Measurements from ENCODE around the gene APOC1.
"Not testable (repeated sequence)": the region's sequence is repeated elsewhere in the genome, so short reads cannot be mapped to it uniquely, and the experiment has no call there.

APOC1 gene

GRCh38 chr19:44879309-44880065, 34.9 kb upstream of the APOC1 start:
- no peaks in the 10 kb centered on the region for H3K9me3 ChIP-seq (ENCODE audit: control insufficient read depth, low read length)
- H3K9ac ChIP-seq (ENCODE audit: low read length), result no peak overlapping the region
- peaks cover 2% of the 10 kb centered on the region for H3K36me3 ChIP-seq (ENCODE audit: control insufficient read depth, insufficient read depth, low read length)
- H3K4me1 ChIP-seq (ENCODE audit: control insufficient read depth, insufficient read depth, low read length), result no peaks in the 10 kb centered on the region
- no peak overlapping the region for H3K4me3 ChIP-seq (ENCODE audit: low read length)
- no peaks in the 10 kb centered on the region for H3K27me3 ChIP-seq (ENCODE audit: control insufficient read depth, insufficient read depth, low read length)

- no peaks in the 10 kb centered on the region for H3K4me1 ChIP-seq (ENCODE audit: control insufficient read depth, insufficient read depth, low read length)
- H3K4me3 ChIP-seq (ENCODE audit: low read length), result no peak overlapping the region
- no peaks in the 10 kb centered on the region for H3K36me3 ChIP-seq (ENCODE audit: control insufficient read depth, insufficient read depth, low read length)
- H3K9ac ChIP-seq (ENCODE audit: low read length), result no peak overlapping the region
- H3K27me3 ChIP-seq (ENCODE audit: control insufficient read depth, insufficient read depth, low read length), result no peaks in the 10 kb centered on the region
- no peaks in the 10 kb centered on the region for H3K9me3 ChIP-seq (ENCODE audit: control insufficient read depth, low read length)
Observed at GRCh38 chr19:44882063-44882462, 32.3 kb upstream of the APOC1 start.

GRCh38 chr19:44882619-44883397, 31.6 kb upstream of the APOC1 start:
- H3K36me3 ChIP-seq (ENCODE audit: control insufficient read depth, insufficient read depth, low read length); H3K4me1 ChIP-seq (ENCODE audit: control insufficient read depth, insufficient read depth, low read length); H3K9ac ChIP-seq (ENCODE audit: low read length); H3K27me3 ChIP-seq (ENCODE audit: control insufficient read depth, insufficient read depth, low read length); H3K4me3 ChIP-seq (ENCODE audit: low read length); H3K9me3 ChIP-seq (ENCODE audit: control insufficient read depth, low read length): not testable (repeated sequence)

- H3K27me3 ChIP-seq (ENCODE audit: control insufficient read depth, insufficient read depth, low read length), result no peaks in the 10 kb centered on the region
- no peaks in the 10 kb centered on the region for H3K36me3 ChIP-seq (ENCODE audit: control insufficient read depth, insufficient read depth, low read length)
- no peaks in the 10 kb centered on the region for H3K9me3 ChIP-seq (ENCODE audit: control insufficient read depth, low read length)
- no peak overlapping the region for H3K9ac ChIP-seq (ENCODE audit: low read length)
- H3K4me3 ChIP-seq (ENCODE audit: low read length), result no peak overlapping the region
- H3K4me1 ChIP-seq (ENCODE audit: control insufficient read depth, insufficient read depth, low read length), result no peaks in the 10 kb centered on the region
Observed at GRCh38 chr19:44883922-44884321, 30.5 kb upstream of the APOC1 start.

- Histone ChIP-seq H3K9me3 (ENCODE audit: control insufficient read depth, low read length) (no peaks in the 10 kb centered on the region), H3K4me1 (ENCODE audit: control insufficient read depth, insufficient read depth, low read length) (no peaks in the 10 kb centered on the region), H3K27me3 (ENCODE audit: control insufficient read depth, insufficient read depth, low read length) (no peaks in the 10 kb centered on the region), H3K4me3 (ENCODE audit: low read length) (no peak overlapping the region), H3K36me3 (ENCODE audit: control insufficient read depth, insufficient read depth, low read length) (no peaks in the 10 kb centered on the region), H3K9ac (ENCODE audit: low read length) (no peak overlapping the region)
Observed at GRCh38 chr19:44884566-44884965, 29.8 kb upstream of the APOC1 start.

- Histone ChIP-seq H3K9ac (ENCODE audit: low read length) (no peak overlapping the region), H3K4me3 (ENCODE audit: low read length) (no peak overlapping the region), H3K36me3 (ENCODE audit: control insufficient read depth, insufficient read depth, low read length) (no peaks in the 10 kb centered on the region), H3K27me3 (ENCODE audit: control insufficient read depth, insufficient read depth, low read length) (no peaks in the 10 kb centered on the region), H3K4me1 (ENCODE audit: control insufficient read depth, insufficient read depth, low read length) (peaks cover 6% of the 10 kb centered on the region), H3K9me3 (ENCODE audit: control insufficient read depth, low read length) (no peaks in the 10 kb centered on the region)
Observed at GRCh38 chr19:44886141-44886540, 28.3 kb upstream of the APOC1 start.

- peaks cover 16% of the 10 kb centered on the region for H3K4me1 ChIP-seq (ENCODE audit: control insufficient read depth, insufficient read depth, low read length)
- no peaks in the 10 kb centered on the region for H3K36me3 ChIP-seq (ENCODE audit: control insufficient read depth, insufficient read depth, low read length)
- no peak overlapping the region for H3K4me3 ChIP-seq (ENCODE audit: low read length)
- H3K9me3 ChIP-seq (ENCODE audit: control insufficient read depth, low read length), result no peaks in the 10 kb centered on the region
- H3K9ac ChIP-seq (ENCODE audit: low read length), result no peak overlapping the region
- H3K27me3 ChIP-seq (ENCODE audit: control insufficient read depth, insufficient read depth, low read length), result no peaks in the 10 kb centered on the region
Observed at GRCh38 chr19:44887648-44888047, 26.8 kb upstream of the APOC1 start.

- H3K36me3 ChIP-seq (ENCODE audit: control insufficient read depth, insufficient read depth, low read length), result not testable (repeated sequence)
Observed at GRCh38 chr19:44888335-44888734, 26.1 kb upstream of the APOC1 start.

GRCh38 chr19:44889830-44890365, 24.5 kb upstream of the APOC1 start:
- Histone ChIP-seq H3K4me1 (ENCODE audit: control insufficient read depth, insufficient read depth, low read length) (peaks cover 16% of the 10 kb centered on the region), H3K27me3 (ENCODE audit: control insufficient read depth, insufficient read depth, low read length) (no peaks in the 10 kb centered on the region), H3K9me3 (ENCODE audit: control insufficient read depth, low read length) (no peaks in the 10 kb centered on the region), H3K4me3 (ENCODE audit: low read length) (peak overlapping the region; percentile 77), H3K36me3 (ENCODE audit: control insufficient read depth, insufficient read depth, low read length) (peaks cover 7% of the 10 kb centered on the region), H3K9ac (ENCODE audit: low read length) (peak overlapping the region; percentile 67)

More at GRCh38 chr19:44888335-44888734, 26.1 kb upstream of the APOC1 start:
- not testable (repeated sequence) for H3K9ac ChIP-seq (ENCODE audit: low read length); H3K4me3 ChIP-seq (ENCODE audit: low read length); H3K9me3 ChIP-seq (ENCODE audit: control insufficient read depth, low read length); H3K27me3 ChIP-seq (ENCODE audit: control insufficient read depth, insufficient read depth, low read length)
- H3K4me1 ChIP-seq (ENCODE audit: control insufficient read depth, insufficient read depth, low read length), result peaks cover 16% of the 10 kb centered on the region

- H3K9ac ChIP-seq (ENCODE audit: low read length), result peak overlapping the region; percentile 67
- no peaks in the 10 kb centered on the region for H3K9me3 ChIP-seq (ENCODE audit: control insufficient read depth, low read length)
- H3K4me1 ChIP-seq (ENCODE audit: control insufficient read depth, insufficient read depth, low read length), result peaks cover 16% of the 10 kb centered on the region
- H3K4me3 ChIP-seq (ENCODE audit: low read length), result peak overlapping the region; percentile 77
- peaks cover 7% of the 10 kb centered on the region for H3K36me3 ChIP-seq (ENCODE audit: control insufficient read depth, insufficient read depth, low read length)
- no peaks in the 10 kb centered on the region for H3K27me3 ChIP-seq (ENCODE audit: control insufficient read depth, insufficient read depth, low read length)
Observed at GRCh38 chr19:44890366-44891015, 23.9 kb upstream of the APOC1 start.

GRCh38 chr19:44891016-44891882, 23.2 kb upstream of the APOC1 start, which contains the start of gene TOMM40:
Gene TOMM40 (plus strand): TSS chr19:44891254. CDS start chr19:44891416, 162 bp downstream.
- Histone ChIP-seq H3K4me1 (ENCODE audit: control insufficient read depth, insufficient read depth, low read length) (peaks cover 16% of the 10 kb centered on the region), H3K9me3 (ENCODE audit: control insufficient read depth, low read length) (no peaks in the 10 kb centered on the region), H3K9ac (ENCODE audit: low read length) (peak within 1 kb of the TSS; percentile 79), H3K36me3 (ENCODE audit: control insufficient read depth, insufficient read depth, low read length) (peaks cover 7% of the 10 kb centered on the region), H3K27me3 (ENCODE audit: control insufficient read depth, insufficient read depth, low read length) (no peaks in the 10 kb centered on the region), H3K4me3 (ENCODE audit: low read length) (peak within 1 kb of the TSS; percentile 77)

All from mucosa of stomach (tissue), 1 donor.